Adrenal gland (tissue), 12 donors: ENCODE results near the gene PRLR. TPM values are rescaled to one million over a fixed set of nuclear protein-coding genes. Genes with fewer than 3 reads are reported as not detected.

Experiments
- DNase-seq, 7 donors: peaks; one replicate each; pipeline ENCODE4 v3.0.0-alpha.2; 2019 to 2020
- H3K27ac ChIP-seq, 5 donors: fragments of 200-600 bp; sonication (generic) in 4 of 5; 1 replicate in 3 of 5; 2 replicates in 2 of 5; pipeline versions ENCODE4 v1.5.1 to v1.8.0; 2016 to 2020; ENCODE audit warnings: mild to moderate bottlenecking in 1 of 5
- H3K27me3 ChIP-seq: fragments of 200-600 bp; 2 replicates; pipeline ENCODE4 v1.8.0; 2021
- H3K36me3 ChIP-seq, 2 donors: fragments of 200-600 bp; replicated peaks in 1 of 2; 1 replicate in 1 of 2; 2 replicates in 1 of 2; pipeline versions ENCODE4 v1.5.1 to v1.8.0; 2018 to 2022
- H3K4me1 ChIP-seq, 2 donors: fragments of 200-600 bp; replicated peaks in 1 of 2; 1 replicate in 1 of 2; 2 replicates in 1 of 2; pipeline versions ENCODE4 v1.5.1 to v1.8.0; 2018 to 2021
- H3K4me3 ChIP-seq, 4 donors: fragments of 200-600 bp; sonication (generic) in 3 of 4; one replicate each; pipeline ENCODE4 v1.5.1; 2016 to 2018
- H3K9me3 ChIP-seq, 3 donors: fragments of 200-600 bp; sonication (generic) in 1 of 3; replicated peaks in 1 of 3; 1 replicate in 2 of 3; 2 replicates in 1 of 3; pipeline versions ENCODE4 v1.5.1 to v1.8.0; 2016 to 2021
- POLR2A ChIP-seq, 2 donors: fragments of 450-650 bp; IDR thresholded peaks; one replicate each; pipeline ENCODE4 v1.6.1; 2017; ENCODE audit warnings: antibody characterized with exemption in 2 of 2, mild to moderate bottlenecking in 2 of 2, moderate library complexity in 1 of 2
- WGBS, 4 donors: extraction: QIAGEN DNeasy Blood & Tissue Kit in 2 of 4; methylation state at CpG; one replicate each; pipeline versions ENCODE4 v1.1.5 to v1.1.7; 2013 to 2017; 5-methylcytosine and 5-hydroxymethylcytosine counted together
- intact Hi-C, 2 donors: fragments of 100-400 bp; cut with DNase I; formaldehyde crosslinking; loops; one replicate each; pipeline versions ENCODE4 v1.14.1 to v1.15.0; 2022 to 2023
- polyA plus RNA-seq, 3 donors: library from polyadenylated mRNA; stranded (reverse); fragments of 200-250 nt in 2 of 3; fragments of 350-450 nt in 1 of 3; fragmentation: Illumina TruSeq in 1 of 3; extraction: RNeasy Lipid Tissue Mini Kit (QIAGEN cat#74804) in 1 of 3; gene quantifications; one replicate each; pipeline ENCODE4 v1.2.3, GENCODE V29; 2013 to 2014
- total RNA-seq, 9 donors: library from RNA; depleted of rRNA in 4 of 9; stranded (reverse); fragments of >200 nt in 4 of 9; fragments of 120-200 nt in 1 of 9; fragmentation: NEBNext Ultra II Directional in 1 of 9; extraction: Animal tissue kit (Norgen Biotek cat#: 25700) in 1 of 9; gene quantifications; one replicate each; pipeline versions ENCODE4 v1.1.0 to v1.2.4, GENCODE V29; 2013 to 2023
- TF ChIP-seq, protein P1 (sequence below), 6 experiments: fragments of 450-650 bp in 4 of 6; fragments of 200-600 bp in 2 of 6; sonication (generic) in 1 of 6; IDR thresholded peaks; 1 replicate in 5 of 6; 2 replicates in 1 of 6; pipeline versions ENCODE4 v1.5.1 to v1.8.0; 2016 to 2021; ENCODE audit warnings: antibody characterized with exemption in 6 of 6, mild to moderate bottlenecking in 2 of 6, moderate library complexity in 1 of 6
- donor health status: healthy with polysubstance abuse.
- donor health status: Bipolar disorder and iron deficiency.
- donor health status: DM: yes; HTN: yes; CAD: no.
- donor health status: DM: no; HTN: no; CAD: no.
- donor health status: DM: no; HTN: no; CAD: no.
- donor health status: DM: yes; HTN: yes; CAD: no.

Gene PRLR
- total and polyA plus RNA-seq, 12 donors: 2.1 to 149 (median 74.1) TPM

DNA sequence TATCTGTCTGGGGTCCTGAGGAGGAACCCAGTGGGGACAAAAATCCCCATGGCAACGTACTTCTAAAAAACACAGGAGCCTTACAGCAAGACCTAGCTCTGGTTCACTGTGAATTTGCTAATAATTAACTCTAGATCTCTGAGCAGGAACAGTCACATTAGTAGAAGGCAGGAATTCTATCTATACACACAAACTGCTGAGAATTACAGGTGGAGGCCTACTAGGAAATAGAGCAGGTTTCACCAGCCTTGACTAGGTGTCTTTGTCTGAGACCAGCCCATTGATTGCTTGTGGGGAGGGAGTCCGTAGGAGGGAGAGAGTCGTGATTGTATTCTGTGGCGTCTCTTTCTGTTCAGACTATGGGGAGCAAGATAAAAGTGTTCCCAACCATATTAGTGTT, 44.8 kb downstream of the PRLR start:
- no peaks in the 10 kb centered on the region for H3K27me3 ChIP-seq
- no peaks in the 10 kb centered on the region for H3K4me1 ChIP-seq
- 91 to 94% (median 93%) methylated on average over 4 of the region's 4 CpGs for WGBS, 4 donors
- H3K9me3 ChIP-seq: no peaks in the 10 kb centered on the region
- H3K36me3 ChIP-seq: no peaks in the 10 kb centered on the region
- no peak for DNase-seq
- no peak overlapping the region for H3K4me3 ChIP-seq
- no peak overlapping the region for H3K27ac ChIP-seq
- intact Hi-C loops: loop anchor here in 1 of 2 donors (10.0 kb wide), 1 partner anchor 91 kb away; no protein-coding TSS in a partner anchor
- TF ChIP-seq POLR2A (IDR thresholded peaks at IDR 0.05): no peak
- TF ChIP-seq, protein P1, sequence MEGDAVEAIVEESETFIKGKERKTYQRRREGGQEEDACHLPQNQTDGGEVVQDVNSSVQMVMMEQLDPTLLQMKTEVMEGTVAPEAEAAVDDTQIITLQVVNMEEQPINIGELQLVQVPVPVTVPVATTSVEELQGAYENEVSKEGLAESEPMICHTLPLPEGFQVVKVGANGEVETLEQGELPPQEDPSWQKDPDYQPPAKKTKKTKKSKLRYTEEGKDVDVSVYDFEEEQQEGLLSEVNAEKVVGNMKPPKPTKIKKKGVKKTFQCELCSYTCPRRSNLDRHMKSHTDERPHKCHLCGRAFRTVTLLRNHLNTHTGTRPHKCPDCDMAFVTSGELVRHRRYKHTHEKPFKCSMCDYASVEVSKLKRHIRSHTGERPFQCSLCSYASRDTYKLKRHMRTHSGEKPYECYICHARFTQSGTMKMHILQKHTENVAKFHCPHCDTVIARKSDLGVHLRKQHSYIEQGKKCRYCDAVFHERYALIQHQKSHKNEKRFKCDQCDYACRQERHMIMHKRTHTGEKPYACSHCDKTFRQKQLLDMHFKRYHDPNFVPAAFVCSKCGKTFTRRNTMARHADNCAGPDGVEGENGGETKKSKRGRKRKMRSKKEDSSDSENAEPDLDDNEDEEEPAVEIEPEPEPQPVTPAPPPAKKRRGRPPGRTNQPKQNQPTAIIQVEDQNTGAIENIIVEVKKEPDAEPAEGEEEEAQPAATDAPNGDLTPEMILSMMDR (IDR thresholded peaks at IDR 0.05): no peak

DNA sequence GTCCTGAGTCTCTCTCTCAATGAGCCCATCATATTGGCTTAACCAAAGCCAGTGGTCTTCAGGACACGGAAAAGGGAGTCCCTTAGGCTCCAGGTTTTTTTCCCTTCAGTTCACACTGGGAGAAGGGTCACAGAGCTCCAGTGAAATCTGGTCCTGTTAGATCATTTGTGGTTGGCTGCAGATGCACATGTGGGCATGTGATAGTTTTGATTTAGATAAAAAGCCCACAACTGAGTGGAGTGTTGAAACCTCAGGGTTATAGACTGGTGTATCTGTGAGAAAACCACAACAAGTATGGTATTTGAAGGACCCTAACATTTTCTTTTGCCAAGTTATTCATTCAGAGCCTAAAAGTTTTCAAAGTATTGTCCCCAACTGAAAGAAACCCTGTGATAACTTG, 46.7 kb downstream of the PRLR start:
- no peak overlapping the region for H3K27ac ChIP-seq
- no peaks in the 10 kb centered on the region for H3K27me3 ChIP-seq
- no peaks in the 10 kb centered on the region for H3K9me3 ChIP-seq
- DNase-seq: no peak
- intact Hi-C loops: loop anchor here in 1 of 2 donors (10.0 kb wide), 1 partner anchor 89 kb away; no protein-coding TSS in a partner anchor
- 96 to 100% (median 100%) methylated on average over 1 of the region's 1 CpG for WGBS, 4 donors
- H3K4me3 ChIP-seq: no peak overlapping the region
- H3K36me3 ChIP-seq: no peaks in the 10 kb centered on the region
- TF ChIP-seq POLR2A (IDR thresholded peaks at IDR 0.05): no peak
- TF ChIP-seq, protein P1 (IDR thresholded peaks at IDR 0.05): peak in 1 of 6 experiments; percentile 2
- H3K4me1 ChIP-seq: no peaks in the 10 kb centered on the region

DNA sequence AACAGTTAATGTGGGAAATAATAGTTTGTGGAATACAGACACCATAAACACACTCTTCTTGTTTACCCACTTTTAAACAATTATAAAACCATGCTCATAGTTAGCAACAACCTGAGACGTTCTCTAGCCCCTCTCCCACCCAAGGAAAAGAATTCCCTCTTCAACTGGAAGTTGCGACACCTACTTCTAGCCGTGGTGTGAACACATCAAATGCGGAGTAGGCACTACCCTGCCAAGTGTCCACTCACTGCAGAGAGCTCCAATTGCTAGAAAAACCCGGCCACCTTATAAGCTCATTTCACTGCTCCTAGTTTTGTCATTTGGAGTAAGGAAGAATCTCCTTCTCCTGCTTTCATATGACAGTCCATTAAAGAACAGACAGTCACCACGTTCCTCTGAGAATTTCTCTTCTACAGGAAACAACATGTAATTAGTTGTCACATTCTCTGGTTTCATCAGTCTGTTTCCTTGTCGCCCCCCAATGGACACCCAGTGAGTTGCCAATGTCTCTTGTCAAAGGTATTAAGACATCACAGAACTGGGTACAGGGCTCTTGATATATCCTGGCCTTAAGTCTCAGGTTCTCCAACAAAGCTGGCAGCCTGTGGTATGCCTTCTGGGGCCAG, 47.3 kb downstream of the PRLR start:
- WGBS, 4 donors: 61 to 72% (median 71%) methylated on average over 7 of the region's 7 CpGs
- Histone ChIP-seq H3K4me1 (no peaks in the 10 kb centered on the region), H3K9me3 (no peaks in the 10 kb centered on the region), H3K4me3 (no peak overlapping the region), H3K36me3 (no peaks in the 10 kb centered on the region), H3K27ac (no peak overlapping the region), H3K27me3 (no peaks in the 10 kb centered on the region)
- intact Hi-C loops: loop anchor here in 1 of 2 donors (10.0 kb wide), 1 partner anchor 88 kb away; no protein-coding TSS in a partner anchor
- DNase-seq: peak in 5 of 7 donors; percentile 21 to 75 (median 52)
- TF ChIP-seq, protein P1 (IDR thresholded peaks at IDR 0.05): peak in 4 of 6 experiments; percentile 19 to 45 (median 39)
- no peak for TF ChIP-seq POLR2A (IDR thresholded peaks at IDR 0.05)

DNA sequence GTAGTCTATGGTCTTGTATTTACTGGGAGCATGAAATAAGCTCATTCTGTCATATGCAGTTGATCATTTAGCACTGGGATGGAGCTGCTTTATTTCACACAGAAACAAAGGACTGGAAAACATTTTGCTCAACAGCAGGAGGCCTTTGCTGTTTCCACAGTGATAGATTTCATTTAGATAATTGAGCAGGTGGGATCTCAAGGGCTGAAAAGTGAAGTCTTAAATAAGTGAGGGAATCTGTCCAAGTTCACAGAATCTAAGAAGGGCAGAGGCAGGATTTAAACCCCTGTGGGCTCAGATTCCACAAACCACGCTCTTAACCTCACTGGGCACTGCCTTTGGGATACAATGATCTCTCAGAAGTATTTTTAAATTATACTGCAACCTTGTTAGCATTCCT, 47.8 kb downstream of the PRLR start:
- 91 to 96% (median 93%) methylated on average over 1 of the region's 1 CpG for WGBS, 4 donors

More for the DNA sequence above, 47.8 kb downstream of the PRLR start:
- no peaks in the 10 kb centered on the region for H3K4me1 ChIP-seq
- TF ChIP-seq POLR2A (IDR thresholded peaks at IDR 0.05): no peak
- TF ChIP-seq, protein P1 (IDR thresholded peaks at IDR 0.05): no peak
- no peaks in the 10 kb centered on the region for H3K27me3 ChIP-seq
- H3K27ac ChIP-seq: no peak overlapping the region
- DNase-seq: no peak
- intact Hi-C loops: loop anchor here in 1 of 2 donors (10.0 kb wide), 1 partner anchor 88 kb away; no protein-coding TSS in a partner anchor
- H3K4me3 ChIP-seq: no peak overlapping the region
- H3K36me3 ChIP-seq: no peaks in the 10 kb centered on the region
- no peaks in the 10 kb centered on the region for H3K9me3 ChIP-seq
